ENCODE measurements around the gene ASIC3.
"Not testable (repeated sequence)": the region's sequence is repeated elsewhere in the genome, so short reads cannot be mapped to it uniquely, and the experiment has no call there.

The ASIC3 gene

GRCh38 chr7:151032936-151033863 is 15.1 kb upstream of the ASIC3 start:
- no peak for DNase-seq (ENCODE audit: low read depth, low spot score)

- DNase-seq (ENCODE audit: low read depth, low spot score) = no peak
These were observed 14.5 kb upstream of the ASIC3 start for GRCh38 chr7:151033864-151034249.

- no peak for DNase-seq (ENCODE audit: low read depth, low spot score)
These were observed 13.9 kb upstream of the ASIC3 start for GRCh38 chr7:151034312-151035025.

- no peak for DNase-seq (ENCODE audit: low read depth, low spot score)
These were observed 13.2 kb upstream of the ASIC3 start for GRCh38 chr7:151035026-151035717.

GRCh38 chr7:151035902-151036301 is 12.4 kb upstream of the ASIC3 start:
- DNase-seq (ENCODE audit: low read depth, low spot score) = no peak

- DNase-seq (ENCODE audit: low read depth, low spot score) = peak; percentile 86
These were observed 9.1 kb upstream of the ASIC3 start for GRCh38 chr7:151038951-151039849.

GRCh38 chr7:151039850-151040548 is 8.3 kb upstream of the ASIC3 start:
- DNase-seq (ENCODE audit: low read depth, low spot score) = no peak

GRCh38 chr7:151040616-151041375 is 7.5 kb upstream of the ASIC3 start:
- DNase-seq (ENCODE audit: low read depth, low spot score) = no peak

- DNase-seq (ENCODE audit: low read depth, low spot score) = not testable (repeated sequence)
These were observed 4.9 kb upstream of the ASIC3 start for GRCh38 chr7:151043449-151043848.

- no peak for DNase-seq (ENCODE audit: low read depth, low spot score)
These were observed 4.4 kb upstream of the ASIC3 start for GRCh38 chr7:151043959-151044358.

GRCh38 chr7:151045262-151045661 is 3.1 kb upstream of the ASIC3 start:
- no peak for DNase-seq (ENCODE audit: low read depth, low spot score)

- no peak for DNase-seq (ENCODE audit: low read depth, low spot score)
These were observed 2.4 kb upstream of the ASIC3 start for GRCh38 chr7:151045967-151046366.

- peak; percentile 59 for DNase-seq (ENCODE audit: low read depth, low spot score)
These were observed 1.4 kb upstream of the ASIC3 start for GRCh38 chr7:151046603-151047573.

- DNase-seq (ENCODE audit: low read depth, low spot score) = no peak
These were observed 656 bp downstream of the ASIC3 start for GRCh38 chr7:151048911-151049463.

- DNase-seq (ENCODE audit: low read depth, low spot score) = peak; percentile 91
These were observed 2.8 kb downstream of the ASIC3 start for GRCh38 chr7:151051108-151051507.

GRCh38 chr7:151053096-151053495 is 4.8 kb downstream of the ASIC3 start:
- no peak for DNase-seq (ENCODE audit: low read depth, low spot score)

GRCh38 chr7:151053751-151054150 is 5.4 kb downstream of the ASIC3 start:
- DNase-seq (ENCODE audit: low read depth, low spot score) = no peak

- DNase-seq (ENCODE audit: low read depth, low spot score) = no peak
These were observed 7.9 kb downstream of the ASIC3 start for GRCh38 chr7:151056283-151056665.
